ENCODE results near the gene CCR6. TPM values are rescaled to one million over a fixed set of nuclear protein-coding genes. Genes with fewer than 3 reads are reported as not detected.

The CCR6 gene
- not detected in 2 replicates for total RNA-seq

DNA sequence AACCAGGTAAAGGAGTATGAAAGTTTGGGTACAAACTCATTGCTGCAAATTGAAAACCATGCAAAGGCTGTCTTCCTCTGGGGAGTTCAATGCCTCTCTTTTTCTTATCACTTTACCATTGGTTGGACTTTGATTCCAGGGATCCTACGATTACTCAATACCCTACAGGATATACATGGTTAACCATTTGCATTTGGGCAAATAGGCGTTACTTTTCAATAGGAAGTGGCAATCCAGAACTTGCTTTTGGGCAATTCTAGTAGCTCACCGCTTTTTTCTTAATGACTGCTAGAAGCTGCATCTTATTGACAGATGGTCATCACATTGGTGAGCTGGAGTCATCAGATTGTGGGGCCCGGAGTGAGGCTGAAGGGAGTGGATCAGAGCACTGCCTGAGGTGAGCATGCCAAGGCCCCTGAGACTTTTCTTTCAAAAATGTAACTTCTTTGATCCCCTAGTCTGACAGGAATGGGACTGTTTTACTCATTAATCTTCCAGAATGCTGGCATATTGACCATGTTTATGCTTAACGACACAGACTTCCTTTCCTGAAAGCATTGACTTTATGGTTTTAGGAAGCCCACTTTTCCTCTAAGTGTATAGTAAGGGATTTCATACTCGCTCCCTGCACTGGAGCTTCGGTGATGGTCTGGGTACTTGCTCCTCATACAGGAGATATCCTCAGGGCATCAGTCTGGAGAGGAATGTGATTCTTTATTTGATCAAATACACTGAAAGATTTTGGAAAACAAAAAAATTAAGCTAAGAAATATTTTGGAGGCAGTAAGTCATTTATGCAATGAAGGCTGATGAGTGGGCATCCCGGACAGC, at the start of gene CCR6:
CCR6 (plus strand) TSS at position 270 of the 831 bp plus-strand sequence. CDS start 13,039 bp downstream, outside the sequence.

DNA sequence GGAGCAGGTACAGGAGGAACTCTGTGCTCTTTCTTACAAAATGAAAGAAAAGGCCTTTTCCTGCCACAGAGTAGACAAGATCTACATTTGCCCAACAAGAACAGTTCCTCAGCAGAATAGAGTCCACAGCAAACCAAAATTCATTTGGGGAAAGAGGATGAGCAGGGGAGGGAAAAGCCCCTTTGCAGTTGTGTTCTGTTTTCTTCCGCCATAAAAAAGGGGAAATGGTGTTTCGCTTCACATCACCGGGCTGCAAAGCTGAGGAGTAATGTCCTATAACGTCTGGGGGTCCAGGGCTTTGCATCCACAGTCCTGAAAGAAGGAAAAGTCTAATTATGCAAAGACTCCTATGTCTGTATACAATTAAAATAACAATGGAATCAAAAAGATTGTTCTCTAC, 35.0 kb downstream of the CCR6 start, which contains the start of gene GPR31:
GPR31 (minus strand) TSS at position 118 of the 400 bp plus-strand sequence. CDS start 149 bp downstream, outside the sequence.

Other genes with a start within 250 kb of the CCR6 start
- gene RNASET2, start 166.5 kb upstream of the CCR6 start, total RNA-seq, result 13.8 and 28.6 TPM in 2 replicates
- gene CEP43, start 123.7 kb upstream of the CCR6 start, total RNA-seq, result 12.3 and 21.4 TPM in 2 replicates
- not detected in 2 replicates for gene GPR31, start 34.9 kb downstream of the CCR6 start, total RNA-seq
- not detected in 2 replicates for gene UNC93A, start 168.2 kb downstream of the CCR6 start, total RNA-seq
- not detected in 2 replicates for gene TTLL2, start 202.0 kb downstream of the CCR6 start, total RNA-seq